ENCODE data around the gene KAT6B. TPM values are rescaled to one million over a fixed set of nuclear protein-coding genes. Genes with fewer than 3 reads are reported as not detected.
A peak's percentile ranks its signal among the peaks of the same experiment; 100 is the strongest.
"Not testable (repeated sequence)": the region's sequence is repeated elsewhere in the genome, so short reads cannot be mapped to it uniquely, and the experiment has no call there.

KAT6B gene
- polyA plus RNA-seq, 3 donors, result 41.7 to 49.7 (median 47.0) TPM

DNA sequence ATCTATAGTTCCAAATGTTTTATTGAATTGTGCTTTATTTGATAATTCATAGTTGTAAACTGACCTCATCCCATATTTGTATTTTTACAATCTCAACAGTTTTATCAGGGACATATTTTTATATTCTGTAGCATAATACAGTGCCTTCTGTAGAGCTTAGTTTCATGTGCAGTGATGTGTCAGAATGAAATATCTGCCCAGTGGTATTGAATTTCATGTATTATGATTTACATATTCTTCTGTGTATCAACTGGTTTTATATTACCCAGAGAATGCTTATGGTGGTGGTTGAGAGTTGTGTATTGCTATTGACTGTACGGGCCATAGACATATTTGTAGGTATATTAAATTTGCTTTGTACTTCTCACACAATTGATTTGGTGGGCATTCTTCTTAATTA is 89.9 kb downstream of the KAT6B start:
- no peak for DNase-seq

DNA sequence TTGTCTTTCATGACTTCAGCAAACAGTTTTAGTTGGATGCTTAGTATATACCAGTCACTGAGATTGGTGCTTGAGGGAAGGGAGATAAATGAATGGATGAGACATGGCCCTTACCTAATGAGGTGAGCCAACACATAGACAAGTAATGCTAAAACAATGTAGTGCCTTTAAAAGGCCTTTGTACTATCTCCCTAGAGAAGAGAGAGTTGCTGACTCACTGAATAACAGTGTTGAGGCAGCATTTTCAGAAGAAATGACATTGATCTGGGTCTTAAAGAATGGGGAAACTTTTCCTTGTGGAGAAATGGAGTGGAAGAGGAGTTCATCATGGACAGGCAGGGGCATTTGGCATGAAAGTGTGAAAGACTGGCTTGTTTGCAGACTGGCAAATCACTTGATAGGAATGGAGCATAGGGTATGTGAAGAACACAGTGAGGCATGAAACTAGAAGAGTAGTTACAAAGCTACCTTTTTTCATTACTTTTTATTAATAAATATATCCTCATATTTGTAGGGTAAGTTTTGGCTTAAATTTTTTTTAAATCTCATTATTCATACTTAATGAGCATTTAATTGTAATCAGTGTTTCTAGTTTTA is 91.2 kb downstream of the KAT6B start:
- DNase-seq, result no peak

DNA sequence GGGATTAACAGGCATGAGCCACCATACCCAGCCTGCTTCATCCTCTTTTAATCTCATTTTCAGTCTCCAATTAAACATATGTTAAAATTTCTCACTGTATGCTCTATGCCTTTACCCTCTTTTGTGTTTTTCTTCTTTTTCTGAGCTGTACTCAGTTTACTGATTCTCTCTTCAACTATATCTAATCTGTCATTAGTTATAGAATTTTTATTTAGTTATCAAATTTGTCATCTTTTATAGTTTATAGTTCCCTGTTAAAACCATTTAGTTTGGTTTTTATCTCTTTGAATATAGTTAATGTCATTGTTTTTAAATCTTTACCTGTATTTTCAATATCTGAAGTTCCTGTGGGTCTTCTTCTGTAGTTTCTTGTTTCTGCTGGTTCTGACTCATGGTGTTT is 93.3 kb downstream of the KAT6B start:
- DNase-seq, result no peak

DNA sequence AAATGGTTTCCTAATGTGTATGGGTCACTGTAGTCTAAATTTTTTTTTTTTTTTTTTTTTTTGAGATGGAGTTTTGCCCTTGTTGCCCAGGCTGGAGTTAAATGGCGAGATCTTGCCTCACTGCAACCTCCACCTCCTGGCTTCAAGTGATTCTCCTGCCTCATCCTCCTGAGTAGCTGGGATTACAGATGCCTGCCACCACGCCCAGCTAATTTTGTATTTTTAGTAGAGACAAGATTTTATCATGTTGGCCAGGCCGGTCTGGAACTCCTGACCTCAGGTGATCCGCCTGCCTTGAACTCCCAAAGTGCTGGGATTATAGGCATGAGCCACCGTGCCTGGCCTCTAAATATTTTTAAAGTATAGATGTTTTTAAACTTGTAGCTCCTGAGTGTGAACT is 94.7 kb downstream of the KAT6B start:
- DNase-seq, result not testable (repeated sequence)

DNA sequence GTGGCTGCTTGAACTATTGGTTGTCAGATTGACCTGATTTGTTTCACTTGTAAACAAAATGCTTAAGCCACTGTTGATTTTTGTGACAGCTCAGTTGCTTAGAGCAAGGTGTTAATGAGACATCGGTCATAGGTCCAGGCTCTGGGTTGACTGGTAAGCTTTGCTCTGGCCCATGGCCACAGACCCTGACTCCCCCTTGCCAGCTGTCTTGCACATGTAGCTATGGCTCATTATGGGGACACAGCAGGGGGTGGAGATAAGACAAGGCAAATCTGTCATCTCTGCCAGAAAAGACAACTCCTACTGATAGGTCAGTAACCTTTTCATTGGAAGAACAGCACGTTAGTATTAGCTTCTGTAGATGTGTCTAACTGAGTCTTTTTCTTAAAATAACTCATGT is 95.3 kb downstream of the KAT6B start:
- no peak for DNase-seq

DNA sequence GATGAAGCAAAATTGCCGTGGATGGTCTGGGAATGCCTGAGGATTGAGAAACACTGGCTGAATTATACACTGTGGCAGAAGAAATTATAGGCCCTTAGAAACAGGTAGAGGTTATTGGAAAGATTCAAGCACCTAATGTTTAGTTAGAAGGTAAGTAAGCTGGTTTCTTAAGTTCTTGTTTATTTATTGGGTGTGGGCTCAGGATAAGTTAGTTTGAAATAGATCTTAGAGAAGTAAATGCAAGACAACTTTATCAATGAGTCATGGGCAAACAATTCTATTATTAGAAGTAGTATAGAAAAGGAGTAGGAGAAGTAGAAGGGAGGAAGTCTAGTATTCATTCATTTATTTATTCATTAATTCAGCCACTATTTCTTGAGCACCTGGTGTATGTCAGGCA is 96.5 kb downstream of the KAT6B start:
- DNase-seq, result no peak

DNA sequence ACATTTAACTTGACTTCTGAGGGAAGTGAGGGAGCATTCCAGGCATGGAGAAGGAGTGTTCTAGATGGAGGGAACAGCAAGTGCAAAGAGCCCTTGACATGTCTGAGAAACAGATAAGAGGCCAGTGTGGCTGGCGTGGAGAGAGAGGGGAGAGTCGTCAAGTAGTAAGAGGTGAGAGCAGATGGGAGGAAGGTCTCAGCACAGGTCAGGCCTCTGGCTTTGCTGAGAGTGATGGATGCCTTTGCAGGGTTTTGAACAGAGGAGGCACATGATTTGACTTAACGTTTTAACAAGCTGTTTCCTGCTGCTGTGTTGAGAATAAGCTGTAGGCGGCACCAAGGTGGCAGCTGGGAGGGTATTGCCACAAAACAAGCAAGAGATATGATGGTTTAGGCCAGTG is 97.2 kb downstream of the KAT6B start:
- DNase-seq, result no peak

DNA sequence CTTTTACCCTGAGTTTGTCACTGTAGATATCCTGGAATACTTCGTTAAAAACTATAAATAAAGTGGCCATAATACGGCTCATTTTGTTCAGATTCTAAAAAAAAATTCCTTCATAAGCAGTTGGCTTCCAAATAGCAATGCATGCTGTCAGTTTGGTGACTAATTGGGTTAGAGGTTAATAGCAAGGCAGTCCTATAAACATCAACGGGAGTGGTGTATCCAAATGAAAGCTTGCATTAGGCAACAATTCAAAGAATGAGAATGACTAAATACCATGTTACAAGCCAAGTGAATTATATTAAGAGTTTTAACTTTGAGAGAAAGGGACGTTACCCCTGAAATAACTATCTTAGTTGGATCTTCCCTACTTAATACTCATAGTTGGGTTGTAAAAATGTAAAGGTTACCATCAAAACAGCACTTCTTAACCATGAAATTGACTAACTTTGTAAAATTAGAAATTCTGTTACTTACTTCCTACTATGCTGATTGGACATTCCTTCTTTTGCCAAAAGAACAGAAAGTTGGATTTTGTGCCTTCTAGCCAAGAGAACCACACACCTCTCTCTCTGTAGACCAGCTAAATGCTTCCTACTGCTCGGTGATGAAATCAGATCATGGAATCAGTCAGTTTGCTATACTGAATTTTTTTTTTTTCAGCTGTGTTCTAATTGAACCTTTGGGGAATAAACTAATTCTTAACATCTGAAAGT is 98.0 kb downstream of the KAT6B start:
- DNase-seq, result peak; percentile 54

DNA sequence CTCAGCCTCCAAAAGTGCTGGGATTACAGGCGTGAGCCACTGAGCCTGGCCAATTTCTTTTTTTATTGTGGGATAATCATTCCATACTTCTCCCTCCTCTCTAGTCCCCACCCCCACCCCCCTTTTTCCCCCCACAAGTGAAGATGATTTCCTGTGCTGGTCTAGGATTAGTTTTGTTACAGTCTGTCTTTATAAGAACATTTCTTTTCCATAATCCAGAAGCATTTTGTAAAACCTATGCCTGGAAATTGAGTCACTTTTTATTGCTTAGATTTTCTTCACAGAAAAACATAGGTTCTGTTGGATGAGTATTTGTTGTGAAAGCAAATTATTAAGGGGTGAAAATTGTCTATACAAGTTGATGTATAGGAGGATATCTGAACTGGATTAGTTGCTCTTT is 98.9 kb downstream of the KAT6B start:
- DNase-seq, result no peak

DNA sequence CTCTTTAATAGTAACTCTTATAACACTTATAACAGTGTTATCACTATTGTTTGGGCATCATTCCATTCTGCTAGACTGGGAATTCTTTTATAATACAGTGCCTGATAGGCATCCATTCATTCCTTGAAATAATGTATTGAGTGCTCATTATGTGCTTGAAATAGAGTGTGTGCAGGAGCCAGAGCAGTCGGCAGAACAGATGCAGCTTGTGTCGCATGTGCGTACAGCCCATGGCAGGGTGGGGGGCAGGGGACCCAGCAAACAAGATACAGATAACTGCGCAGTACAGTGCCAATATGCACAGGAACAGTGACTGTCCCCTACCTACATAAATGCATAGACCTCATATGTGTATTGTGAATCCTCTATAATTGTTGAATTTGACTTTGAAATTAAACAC is 99.3 kb downstream of the KAT6B start:
- no peak for DNase-seq

DNA sequence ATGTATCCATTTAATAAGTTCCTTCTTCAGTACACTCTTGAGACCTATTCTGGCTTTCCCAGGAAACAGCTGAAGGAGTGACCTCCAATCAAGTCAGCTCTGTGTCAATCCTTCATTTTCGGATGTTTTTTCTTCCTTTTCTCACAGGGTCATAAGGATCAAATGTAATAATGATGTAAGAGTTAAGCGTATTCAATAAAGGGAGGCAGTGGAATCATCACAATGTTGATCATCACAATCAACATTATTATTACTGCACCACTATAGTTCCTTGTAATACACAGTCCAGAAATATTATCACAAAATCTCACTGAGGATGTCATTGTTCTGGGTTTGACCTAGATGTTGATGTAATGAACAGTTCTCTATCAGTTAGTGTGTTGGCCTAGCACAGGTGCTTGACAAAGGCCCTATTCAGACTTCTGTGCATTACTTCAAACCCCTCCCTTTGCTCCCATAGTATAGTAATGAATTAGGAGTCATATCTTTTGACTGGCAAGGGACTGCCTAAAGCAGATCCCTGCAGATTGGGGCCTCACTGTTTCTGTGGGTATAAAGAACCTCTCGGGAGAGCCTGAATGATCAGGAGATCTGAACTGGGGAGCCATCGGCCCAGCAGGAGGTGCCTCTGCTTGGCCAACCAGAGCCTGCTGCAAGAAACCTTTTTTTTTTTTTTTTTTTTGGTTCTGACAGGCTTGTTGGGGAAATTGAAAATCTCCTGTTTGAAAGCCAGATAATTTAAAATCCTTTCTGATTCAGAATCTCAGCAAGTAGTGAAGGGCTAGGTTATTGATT is 100.6 kb downstream of the KAT6B start:
- no peak for DNase-seq

DNA sequence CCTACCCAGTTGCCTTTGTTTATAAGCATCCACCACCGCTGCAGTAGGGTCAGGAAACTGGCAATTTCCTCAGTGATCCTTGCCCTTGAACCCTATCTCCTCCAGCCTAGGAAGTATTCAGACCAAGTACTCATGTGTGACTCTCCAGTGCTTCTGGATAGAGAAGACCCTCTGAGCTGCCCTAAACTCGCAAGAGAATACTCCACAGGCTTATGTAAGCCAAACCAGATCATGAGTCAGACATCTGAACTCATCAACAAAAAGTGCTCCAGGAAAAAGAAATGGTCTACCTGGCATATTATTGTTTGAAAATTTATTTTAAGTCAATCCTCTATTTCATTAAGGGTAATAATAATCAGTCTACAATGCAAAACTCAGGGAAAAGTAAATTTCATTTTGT is 101.3 kb downstream of the KAT6B start:
- DNase-seq, result no peak

DNA sequence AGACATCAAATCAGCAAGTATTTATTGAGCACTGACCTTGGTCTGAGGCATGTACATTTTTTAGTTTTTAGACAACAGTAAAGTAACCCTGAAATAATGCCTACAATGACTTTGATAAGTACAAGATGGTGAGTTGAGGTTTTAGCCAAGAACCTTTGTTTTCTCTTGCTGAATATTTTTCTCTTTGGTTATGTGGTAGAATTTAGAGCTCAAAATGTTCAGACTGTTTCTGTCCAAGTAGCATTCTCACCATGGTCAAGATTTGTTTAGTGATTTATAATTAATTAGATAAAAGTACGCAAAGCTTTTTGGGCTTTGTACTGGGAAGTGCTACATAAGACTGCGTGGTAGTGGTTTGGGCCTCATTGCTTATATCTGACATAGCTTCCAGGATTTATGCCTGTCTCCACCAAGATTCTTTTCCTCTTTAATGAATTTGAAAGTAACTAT is 102.4 kb downstream of the KAT6B start:
- peak; percentile 52 for DNase-seq

DNA sequence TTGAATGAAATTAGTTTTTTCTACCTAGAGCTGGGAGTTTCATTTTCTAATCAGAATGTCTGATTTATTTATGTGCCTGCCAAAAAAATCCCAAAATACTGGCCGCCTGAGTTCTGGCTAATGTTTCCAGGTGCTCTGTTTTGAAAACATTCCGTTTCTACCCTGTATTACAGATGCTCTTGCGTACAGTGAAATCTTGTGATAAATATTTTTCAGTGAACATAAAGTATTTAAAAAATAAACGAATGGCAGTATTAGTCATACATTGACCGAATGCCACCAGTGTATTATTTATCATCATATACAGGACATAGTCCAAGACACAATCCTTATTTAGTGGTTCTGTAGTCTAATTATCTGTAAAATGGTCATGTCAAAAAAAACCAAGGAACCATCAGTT is 102.8 kb downstream of the KAT6B start:
- DNase-seq, result no peak

DNA sequence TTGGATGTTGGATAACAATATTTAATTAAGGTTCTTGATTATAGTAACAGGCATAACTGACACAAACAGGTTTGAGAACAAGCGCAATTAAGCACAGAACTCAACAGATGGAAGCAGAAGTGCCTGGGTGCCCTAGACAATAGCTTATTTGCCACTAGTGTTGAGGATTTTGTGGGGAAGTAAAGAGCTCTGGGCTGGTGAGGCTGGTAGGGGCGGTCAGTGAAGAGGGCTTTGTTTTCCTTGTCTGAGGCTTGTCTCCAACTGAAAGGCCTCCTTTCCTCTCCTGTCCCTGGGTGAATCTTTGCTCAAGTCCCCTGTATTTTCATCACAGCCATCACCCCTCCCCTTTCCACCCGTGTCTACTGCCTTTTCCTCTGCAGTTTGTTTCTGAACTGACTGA is 104.6 kb downstream of the KAT6B start:
- no peak for DNase-seq

DNA sequence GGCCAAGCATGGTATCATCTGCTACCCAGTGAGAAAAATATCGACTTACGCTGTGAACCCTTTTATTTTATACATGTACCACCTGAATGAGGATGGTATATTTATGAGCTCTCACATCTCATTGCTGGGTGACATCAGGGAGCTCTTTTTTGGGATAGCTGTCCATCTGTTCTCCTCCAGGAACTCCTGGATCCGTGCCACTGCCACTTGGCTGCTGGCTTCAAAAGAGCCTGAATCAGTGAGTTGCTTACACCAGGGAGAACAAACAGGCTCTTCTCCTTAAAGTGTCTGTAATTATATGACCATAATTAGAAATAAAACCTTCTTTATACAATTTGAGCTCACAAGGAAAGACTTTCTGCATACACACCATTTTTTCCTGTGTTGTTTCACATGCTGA is 106.2 kb downstream of the KAT6B start:
- no peak for DNase-seq

DNA sequence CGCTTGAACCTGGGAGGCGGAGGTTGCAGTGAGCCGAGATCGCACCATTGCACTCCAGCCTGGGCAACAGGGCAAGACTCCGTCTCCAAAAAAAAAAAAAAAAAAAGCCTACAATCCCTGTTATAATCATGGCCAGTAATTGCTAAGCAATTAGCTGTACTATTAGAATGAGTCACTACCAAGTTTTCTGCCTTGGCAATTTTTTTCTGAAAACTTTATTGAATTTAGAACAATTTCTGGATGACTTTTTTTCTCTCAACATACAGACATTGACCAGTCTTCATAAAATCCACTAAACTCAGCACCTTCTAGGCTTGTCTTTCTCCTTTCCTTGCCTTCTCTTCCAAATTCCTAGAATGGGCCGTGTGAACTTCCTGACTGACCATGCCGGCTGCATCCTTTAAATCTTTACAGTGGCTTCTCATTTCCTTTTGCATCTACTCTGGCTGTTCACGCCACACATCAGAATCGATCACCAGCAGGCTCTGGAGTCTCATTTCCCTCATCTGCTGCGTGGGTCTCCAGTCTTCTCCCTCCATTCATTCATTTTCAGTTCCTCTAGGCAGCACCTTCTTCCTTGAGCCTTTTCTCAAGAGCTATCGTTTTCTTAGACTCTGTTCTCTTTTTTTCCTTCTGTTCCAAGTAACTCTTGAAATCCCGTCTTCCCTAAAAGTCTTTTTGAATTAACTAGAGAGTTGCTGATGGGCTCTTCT is 107.9 kb downstream of the KAT6B start:
- DNase-seq, result no peak

DNA sequence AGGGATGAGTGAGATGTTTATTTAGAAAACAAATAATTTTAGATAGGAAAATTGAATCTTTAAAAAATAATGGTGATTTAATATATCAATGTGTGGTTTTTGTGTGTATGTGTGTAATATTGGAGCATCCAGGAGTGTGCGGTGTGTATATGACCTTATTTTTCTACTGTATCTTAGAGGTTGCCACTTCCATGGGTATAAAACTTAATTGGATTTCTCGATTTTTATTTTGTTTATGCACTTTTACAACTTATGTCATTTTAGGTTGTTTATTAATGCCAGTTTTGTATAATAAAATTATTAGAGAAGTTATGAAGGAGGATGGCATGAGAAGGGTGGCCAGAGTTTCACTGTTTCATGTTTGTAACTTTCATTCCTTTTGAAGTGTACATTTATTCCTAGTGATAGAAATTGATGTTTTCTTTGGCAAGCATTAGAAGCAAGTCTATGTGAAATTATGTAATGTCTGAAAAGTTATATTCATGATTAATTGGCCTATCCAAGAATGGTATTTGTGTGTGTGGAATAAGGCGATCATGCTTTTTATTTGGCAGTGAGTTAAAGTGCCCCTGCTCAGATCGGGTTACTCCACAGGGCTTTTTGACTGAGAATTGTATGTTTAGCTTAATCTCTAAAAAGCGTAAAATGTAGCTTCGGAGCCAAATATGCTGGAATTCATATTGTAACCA is 110.3 kb downstream of the KAT6B start:
- peak; percentile 29 for DNase-seq

DNA sequence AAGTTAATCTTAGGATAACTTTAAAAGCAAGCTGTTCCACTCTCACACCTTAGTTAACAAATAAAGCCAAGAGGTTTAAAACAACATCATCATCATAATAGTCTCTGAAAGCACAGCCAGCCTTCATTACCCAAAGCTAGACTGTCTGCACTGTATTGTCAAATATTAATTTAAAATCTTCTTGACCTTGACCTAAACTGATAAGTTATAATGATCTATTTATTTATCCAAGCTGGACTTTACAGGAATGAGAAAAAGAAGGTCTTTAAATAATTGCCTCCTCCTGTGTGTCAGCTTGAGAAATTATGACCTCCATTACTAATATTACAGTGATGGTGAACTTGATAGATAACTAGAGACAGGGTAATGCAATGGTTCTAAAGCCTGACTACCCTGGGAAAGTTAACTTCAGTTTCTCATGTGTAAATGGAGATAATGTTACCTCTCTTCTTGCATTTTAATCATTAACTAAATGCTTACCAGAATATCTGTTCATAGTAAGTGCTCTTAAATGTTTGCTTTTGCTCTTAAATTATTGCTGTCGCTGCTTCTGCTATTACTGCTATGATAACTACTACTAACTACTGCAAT is 111.0 kb downstream of the KAT6B start:
- DNase-seq, result no peak

DNA sequence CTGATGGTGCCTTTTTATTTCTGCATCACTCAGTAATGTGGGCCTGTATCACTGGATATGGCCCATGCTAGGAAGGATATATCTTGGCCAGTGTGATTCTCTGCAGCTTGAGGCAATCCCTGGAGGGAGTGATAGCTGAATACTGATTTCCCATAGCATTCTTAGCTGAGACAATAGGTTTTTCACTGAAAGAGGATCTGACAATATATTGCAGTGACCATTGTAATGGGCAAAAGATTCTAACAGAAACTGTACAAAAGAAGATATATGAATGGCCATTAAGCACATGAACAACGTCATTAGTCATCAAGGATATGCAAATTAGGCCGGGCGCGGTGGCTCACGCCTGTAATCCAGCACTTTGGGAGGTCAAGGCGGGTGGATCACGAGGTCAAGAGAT is 117.8 kb downstream of the KAT6B start:
- no peak for DNase-seq

DNA sequence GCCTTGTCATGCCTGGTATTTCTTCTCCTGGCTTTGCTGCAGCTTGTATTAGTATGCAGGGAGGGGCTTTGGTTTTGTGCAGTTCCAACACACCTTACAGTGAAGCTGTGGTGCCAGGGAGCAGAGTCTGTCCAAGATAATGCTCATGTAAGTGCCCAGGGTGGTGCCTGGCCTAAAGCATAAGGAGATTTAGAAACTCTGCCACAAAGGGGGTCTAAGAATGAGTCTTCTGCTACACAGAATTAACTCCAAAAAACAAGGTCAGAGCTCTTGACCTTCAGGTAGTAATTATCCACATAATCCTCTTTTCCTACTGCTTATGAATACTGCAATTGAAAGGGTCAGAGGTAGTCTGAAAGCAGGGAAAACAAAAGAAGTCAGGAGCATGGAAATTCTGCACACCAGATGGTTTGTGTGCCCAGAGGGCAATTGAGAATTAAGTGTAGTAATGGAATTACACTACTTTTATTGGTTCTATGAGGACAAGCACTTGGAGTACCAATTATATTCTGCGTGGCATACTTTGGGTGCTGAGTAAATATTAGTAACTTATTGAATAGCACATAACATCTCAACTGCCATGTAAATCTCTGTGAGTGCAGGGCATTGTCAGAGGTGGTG is 121.5 kb downstream of the KAT6B start:
- DNase-seq, result no peak
